Measurements from ENCODE around the gene PHIP.
"Not testable (repeated sequence)": the region's sequence is repeated elsewhere in the genome, so short reads cannot be mapped to it uniquely, and the experiment has no call there.

Gene PHIP

DNA sequence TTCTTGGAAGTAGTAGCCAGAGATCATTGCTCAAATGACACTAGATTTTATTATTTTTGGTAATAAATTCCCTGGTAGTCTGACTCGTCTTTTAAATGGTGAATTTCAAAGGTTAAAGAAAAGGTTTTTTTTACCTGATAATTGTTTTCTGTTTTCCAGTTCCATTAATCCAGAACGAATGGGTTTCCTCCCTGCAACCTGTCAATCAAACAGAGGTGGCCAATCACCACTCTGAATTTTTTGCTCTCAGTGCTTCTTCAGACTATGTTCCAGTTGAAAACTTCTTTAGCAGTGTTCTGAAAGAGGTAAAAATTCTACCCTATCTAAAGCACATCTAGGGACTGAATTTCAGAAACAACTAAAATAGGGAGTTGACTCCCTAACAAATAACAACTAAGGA, 73.8 kb downstream of the PHIP start:
- DNase-seq = no peak

DNA sequence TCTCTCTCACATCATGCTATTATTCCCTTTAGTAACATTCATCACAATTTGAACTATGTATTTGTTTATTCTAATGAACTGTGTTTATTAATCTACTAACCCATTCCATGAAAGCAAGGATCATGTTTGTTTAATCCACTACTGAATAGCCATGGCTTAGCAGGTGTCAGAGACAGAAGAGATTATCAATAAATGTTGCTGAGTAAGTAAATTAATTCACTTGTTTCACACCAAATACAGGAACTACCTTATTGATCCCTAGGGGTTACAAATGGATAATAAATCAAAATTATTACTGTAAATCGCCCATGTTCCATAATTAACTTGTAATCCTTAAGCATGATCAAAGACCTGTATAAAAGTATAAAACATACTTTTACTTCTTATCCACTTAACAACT, 76.6 kb downstream of the PHIP start:
- DNase-seq = no peak

DNA sequence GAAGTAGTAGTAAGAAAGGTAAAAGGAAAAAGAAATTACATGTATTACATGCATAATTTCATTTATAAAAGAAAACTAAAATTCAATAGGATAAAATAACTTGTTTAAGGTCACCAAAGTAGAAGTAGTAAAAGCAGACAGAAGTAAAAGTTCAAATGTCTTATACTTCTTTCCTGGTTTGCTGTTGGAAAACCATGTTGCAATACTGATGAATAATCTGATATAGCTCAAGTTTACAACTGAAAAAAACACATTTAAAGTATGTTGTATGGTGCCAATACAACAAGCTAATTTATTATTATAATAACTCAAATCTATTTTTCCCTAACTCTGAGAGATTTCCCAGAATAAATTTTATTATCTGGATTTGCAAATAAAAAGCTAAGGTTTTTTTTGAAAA, 78.3 kb downstream of the PHIP start:
- DNase-seq = no peak

DNA sequence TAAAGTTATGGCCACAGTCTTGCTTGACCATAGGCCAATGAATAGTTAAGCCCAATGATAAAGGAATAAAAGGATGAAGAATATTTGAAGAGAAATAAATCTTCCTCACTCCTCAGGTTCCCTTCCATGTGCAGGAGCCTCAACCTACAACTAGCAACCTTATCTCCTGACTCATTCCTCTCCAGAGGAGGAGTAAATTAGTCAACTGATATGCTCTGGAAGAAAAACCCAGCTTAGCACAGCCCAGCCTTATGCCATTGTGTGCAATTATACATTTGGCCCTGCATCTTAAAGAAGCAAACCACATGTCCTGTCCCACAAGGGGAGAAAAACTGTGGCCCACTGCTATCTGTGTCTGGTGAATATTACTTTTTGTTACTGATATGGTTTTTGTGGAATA, 82.1 kb downstream of the PHIP start:
- DNase-seq = no peak

DNA sequence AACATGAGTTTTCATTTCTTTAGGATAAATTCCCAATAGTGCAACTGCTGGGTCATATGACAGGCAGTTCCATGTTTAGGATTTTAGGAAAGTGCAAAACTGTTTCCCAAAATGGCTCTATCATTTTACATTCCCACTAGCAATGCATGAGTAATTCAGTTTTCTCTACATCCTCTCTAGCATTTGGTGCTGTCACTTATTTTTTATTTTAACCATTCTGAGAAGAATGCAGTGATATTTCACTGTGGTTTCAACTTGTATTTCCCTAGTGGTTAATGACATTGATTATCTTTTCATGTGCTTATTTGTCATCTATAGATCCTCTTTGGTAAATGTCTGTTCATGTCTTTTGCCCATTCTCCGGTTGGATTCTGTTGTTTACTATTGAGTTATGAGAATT, 82.7 kb downstream of the PHIP start:
- DNase-seq = no peak

DNA sequence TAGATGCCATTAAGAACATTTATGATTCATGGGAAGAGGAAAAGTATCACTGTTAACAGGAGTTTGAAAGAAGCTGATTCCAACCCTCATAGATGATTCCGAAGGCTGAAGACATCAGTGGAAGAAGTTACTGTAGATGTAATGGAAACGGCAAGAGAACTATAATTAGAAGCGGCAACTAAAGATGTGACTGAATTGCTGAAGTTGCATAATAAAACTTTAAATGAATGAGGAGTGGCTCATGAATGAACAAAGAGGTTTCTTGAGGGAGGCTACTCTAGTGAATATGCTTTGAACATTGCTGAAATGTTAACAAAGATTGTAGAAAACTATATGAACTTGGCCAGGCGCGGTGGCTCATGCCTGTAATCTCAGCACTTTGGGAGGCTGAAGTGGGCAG, 84.1 kb downstream of the PHIP start:
- no peak for DNase-seq

DNA sequence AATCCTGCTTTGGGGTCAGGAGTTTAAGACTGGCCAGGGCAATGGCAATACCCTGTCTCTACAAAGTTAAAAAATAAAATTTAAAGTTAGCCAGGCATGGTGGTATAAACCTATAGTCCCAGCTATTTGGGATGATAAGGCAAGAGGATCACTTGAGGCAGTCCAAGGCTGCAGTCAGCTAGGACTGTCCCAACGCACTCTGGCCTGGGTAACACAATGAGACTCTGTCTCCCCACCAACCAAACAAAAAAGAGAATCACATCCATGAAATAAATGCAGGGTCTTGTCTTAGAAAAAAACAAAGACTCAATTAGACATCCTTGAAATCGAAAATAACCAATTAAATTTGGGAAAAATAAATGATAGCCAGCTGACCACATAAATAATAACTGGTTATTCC, 88.9 kb downstream of the PHIP start:
- no peak for DNase-seq

DNA sequence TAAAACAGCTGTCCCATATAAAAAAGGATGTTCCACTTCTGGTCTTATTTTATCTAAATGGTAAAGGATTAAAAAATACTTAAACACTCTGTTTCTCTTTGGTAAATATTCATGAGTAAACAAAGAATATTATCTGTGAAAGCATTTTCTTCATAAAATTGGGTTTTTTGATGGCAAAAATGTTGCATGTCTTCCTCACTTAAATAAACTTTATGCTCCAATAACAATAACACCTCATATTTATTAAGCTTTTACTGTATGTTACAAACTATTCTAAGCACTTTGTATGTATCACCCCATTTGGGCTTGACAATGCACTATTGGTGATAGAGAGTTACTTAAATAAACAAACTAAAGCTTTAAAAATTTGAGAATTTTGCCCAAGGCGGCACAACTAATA, 91.9 kb downstream of the PHIP start:
- no peak for DNase-seq

DNA sequence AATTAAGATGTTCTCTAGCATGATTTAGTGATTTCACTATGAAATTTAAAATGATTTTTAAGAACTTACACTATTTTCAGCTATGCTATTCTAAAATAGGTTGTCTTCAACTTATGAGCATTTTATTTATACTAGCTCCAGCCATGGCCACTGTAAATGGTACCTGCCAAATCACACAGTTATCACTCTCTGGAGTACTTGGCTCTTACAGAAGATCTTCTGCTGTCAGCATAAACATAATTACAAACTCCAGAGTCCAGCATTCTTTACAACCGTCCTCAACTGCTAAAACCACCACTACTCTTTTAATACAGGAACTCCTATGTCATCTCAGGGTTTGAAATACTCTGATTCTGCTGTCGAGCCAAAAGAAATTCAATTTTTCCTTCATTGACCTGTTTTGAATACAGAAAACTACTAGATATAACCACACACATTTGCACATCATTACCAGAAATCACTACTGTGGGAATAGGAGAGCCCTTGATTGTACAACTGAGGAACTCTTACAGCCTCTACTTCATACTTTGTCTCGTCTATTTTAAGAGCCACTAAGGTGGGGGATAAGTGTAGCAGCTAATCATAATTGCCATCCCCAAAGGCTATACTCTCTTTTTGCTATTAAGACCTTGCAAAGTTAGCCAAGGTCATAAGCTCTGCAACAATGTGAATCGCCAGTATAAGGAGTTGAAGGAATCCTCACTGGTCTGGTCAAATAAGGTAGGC, 93.7 kb downstream of the PHIP start:
- DNase-seq = no peak

DNA sequence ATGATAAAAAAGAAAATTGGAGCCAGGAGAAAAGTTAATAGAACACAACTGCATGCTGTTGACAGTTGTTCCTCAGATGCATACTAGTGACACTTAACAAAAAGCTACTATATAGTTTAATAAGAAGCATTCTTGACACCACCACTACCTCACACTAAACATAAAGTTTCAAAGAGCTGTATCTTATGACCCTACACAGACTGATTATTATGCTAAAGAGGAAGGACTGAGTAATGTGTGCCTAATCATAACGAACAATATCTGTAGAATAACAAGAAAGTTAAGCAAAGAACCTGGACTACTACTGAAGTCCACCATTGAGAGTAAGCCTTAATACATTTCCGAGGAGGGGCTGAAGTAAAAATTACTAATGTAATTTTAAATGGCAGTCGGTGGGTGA, 110.9 kb downstream of the PHIP start:
- no peak for DNase-seq

DNA sequence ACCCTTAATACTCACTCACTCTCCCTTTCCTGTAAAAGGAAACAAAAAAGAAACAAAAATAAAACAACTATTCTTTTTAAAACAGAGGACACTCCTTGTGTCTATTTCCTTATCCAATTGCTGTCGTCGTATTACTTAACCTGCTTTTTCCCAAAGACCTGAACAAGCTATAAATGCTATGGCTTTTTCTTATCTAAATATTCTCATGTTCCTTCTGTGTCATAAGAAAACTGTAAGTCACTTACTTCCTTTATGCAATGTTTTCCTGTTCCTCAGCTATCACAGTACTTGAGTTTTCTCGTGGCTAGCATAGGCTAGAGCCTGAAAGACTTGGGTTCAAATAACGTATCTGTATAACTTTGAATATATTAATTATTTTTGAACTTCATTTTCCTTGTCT, 111.5 kb downstream of the PHIP start:
- no peak for DNase-seq

DNA sequence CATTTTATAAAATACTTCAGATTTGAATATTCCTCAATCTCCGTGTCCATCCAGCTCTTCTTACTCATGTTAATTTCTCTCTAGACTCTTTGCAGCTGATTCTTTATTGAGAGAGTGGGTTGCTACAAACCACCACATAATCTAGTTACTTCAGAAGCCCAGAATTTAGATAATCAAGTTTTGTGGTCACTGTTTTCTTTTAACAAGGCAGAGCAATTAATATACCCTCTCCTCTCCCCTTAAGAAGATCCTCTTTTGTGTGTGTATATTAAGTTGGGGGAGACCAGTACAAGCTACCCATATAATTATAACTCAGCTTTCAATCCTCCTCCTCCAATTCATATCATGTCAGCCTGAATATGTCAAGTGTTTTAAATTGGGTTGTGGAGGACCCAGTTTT, 115.6 kb downstream of the PHIP start:
- no peak for DNase-seq

DNA sequence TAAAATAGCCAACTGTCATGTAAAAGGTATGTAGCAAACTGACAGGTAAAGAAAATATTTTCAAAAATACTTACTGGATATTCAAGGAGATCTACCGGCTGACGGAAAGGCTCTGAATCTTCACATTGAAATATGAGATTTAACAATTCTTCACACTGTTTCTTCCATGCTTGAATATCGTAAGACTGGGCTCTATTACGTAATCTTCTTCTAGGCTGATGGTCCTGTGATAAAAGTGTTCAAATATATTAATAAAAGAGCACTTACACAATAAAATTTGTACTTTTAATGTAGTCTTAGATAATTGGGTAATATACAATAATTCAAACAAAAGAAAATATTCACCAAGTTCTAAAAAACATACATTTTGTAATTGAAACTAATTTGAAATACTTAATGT, 123.3 kb downstream of the PHIP start:
- no peak for DNase-seq

DNA sequence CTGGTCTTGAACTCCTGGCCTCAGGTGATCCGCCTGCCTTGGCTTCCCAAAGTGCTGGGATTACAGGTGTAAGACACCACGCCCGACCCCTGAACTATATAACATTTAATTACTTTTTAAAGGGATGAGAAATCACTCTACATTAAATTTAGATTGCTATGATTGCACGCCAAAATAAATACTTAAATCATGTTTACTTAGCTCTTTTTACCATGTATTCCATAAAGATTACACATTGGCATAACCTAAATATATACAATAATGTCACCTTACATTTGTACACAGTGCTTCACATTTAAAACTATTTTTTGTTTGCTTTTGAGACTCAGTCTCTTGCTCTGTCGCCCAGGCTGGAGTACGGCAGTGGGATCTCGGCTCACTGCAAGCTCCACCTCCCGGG, 124.3 kb downstream of the PHIP start:
- DNase-seq = no peak

DNA sequence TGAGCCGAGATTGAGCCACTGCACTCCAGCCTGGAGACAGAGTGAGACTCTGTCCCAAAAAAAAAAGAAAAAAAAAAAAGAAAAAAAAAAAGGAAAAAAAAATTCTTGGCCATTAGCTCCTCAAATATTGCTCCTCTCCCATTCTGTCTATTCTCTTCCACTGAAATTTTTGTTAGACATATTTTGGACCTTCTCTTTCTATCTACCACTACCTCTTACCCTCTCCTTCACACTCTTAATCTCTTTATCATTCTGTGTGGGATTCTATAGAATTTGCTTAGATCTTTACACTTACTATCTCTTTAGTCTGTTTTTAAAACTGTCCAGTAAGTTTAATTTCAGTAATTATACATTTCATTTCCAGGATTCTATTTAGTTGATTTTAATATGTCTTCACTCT, 125.7 kb downstream of the PHIP start:
- no peak for DNase-seq

DNA sequence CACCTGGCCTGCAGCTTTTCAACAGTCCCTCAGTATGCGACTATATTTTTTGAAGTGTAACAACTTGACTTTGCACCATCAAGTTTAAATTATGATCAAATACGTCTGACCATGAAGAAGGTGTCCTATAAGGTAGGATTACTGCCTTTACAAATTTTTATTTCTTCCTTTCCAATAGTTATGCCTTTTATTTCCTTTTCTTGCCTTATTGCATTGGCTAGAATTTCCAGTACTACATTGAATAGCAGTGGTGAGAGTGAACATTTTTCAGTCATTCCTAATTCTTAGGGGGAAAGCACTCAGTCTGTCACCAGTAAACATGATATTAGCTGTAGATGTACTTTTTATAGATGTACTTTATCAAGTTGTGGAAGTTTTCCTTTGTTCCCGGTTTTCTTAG, 129.3 kb downstream of the PHIP start:
- no peak for DNase-seq

DNA sequence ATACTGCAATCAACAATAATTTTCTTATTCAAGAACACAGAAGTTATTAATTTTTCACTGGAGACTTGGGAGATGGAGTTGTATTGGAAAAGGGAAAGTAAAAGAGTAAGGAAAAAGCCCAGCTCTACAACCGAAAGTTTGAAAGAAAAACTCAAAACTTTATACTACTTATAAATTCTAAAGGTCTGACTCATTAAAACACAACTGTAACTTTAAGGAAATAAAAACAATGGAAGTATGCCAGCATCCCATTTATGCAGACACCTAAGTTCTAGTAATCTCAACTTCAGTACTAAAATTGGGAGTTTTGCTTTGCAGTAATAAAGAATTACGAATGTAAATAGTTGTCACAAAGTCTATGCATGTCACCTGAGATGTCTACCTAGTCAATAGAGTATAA, 130.1 kb downstream of the PHIP start:
- no peak for DNase-seq

DNA sequence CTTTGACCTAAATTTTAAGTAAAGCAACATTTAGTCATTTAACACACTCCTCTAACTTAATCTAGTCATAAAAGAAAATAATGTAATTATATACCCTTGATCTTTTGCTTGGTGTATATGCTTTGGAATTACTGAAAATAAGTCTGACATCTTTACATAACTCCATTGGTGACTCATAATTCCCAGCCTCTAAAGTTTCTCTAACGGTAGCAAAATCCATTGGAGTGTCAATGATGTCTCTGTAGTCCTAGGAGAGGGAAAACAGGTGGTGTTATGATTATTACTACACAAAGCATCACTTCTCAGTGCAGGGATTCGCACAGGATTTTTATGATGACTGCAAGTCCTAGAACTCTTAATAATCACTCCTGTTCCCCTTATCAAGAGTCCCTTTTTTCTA, 130.5 kb downstream of the PHIP start:
- DNase-seq = no peak

DNA sequence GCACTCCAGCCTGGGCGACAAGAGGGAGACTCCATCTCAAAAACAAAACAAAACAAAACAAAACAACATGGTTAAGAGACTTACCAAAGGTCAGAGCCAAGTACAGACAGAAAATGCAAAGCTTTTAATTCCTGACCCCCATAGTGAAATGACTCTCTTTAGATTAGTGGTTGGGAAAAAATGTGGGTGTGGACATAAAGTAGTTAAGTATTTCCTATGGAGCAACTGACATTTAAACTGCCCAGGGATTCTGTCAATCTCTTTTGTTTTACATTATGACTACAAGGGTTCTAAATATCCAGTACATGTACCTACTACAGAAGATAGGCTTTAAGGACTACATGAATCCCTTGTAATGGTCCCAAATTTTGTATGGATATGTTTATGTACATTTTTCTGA, 135.6 kb downstream of the PHIP start:
- DNase-seq = no peak

DNA sequence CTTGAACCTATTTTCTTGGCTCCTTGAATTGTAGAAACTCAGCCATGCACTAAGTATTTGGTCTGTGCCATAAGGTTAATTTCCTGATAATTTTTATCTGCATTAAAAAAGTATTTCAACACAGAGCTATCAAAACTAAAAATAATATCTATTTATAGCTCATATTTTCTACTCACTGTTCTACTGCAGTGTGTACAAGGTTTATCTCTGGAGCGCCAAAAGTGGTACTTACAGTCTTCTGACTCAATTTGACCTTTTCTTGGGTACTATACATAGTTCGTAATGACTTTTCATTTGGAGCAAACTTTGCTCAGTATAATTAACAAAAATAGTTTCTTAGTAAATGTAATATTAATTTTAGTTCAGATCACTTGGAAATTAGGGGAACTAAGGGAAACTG, 141.5 kb downstream of the PHIP start:
- no peak for DNase-seq

DNA sequence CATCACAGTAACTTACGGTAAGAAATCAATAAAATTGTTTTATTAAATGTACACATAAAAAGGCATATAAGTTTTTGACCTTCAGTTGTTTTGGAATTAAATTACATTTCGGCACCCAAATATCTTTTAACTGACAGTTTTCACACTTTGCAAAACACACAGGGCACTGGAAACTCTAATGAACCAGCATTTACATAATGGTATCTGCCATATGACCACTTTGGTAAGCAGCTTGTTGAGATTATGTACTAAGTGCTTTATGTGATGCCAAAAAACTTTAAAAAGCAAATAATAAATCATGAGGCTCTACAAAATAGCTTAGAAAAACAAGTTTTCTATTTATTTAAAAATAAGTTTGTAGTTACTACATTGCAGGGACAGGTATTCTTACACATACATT, 142.5 kb downstream of the PHIP start:
- DNase-seq = no peak

DNA sequence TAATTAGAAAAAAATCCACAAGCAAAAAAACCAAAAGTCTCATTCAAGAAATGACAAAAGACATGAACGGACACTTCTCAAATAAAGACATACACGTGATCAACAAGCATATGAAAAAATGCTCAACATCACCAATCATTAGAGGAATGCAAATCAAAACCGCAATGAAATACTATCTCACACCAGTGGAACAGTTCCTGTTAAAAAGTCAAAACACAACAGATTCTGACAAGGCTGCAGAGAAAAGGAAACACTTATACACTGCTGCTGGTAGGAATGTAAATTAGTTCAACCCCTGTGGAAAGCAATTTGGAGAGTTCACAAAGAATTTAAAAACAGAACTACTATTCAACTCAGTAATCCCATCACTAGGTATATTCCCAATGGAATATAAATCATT, 152.7 kb downstream of the PHIP start:
- no peak for DNase-seq

DNA sequence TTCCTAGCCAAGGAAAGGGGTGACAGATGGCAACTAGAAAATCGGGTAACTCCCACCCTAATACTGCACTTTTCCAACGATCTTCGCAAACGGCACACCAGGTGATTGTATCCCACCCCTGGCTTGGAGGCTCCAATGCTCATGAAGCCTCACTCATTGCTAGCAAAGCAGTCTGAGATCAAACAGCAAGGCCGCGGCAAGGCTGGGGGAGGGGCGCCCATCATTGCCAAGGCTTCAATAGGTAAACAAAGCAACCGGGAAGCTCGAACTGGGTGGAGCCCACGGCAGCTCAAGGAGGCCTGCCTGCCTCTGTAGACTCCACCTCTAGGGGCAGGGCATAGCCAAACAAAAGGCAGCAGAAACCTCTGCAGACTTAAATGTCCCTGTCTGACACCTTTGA, 156.9 kb downstream of the PHIP start:
- not testable (repeated sequence) for DNase-seq

DNA sequence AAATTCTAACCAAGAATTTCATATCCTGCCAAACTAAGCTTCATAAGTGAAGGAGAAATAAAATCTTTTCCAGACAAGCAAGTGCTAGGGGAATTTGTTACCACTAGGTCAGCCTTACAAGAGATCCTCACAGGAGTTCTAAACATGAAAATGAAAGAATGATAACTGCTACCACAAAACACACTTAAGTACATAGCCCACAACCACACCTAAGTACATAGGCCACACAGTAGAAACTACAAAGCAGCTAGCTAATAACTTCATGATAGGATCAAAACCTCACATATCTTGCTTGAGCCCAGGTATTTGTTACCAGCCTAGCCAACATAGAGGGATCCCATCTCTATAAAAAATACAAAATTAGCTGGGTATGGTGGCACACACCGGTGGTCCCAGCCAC, 160.3 kb downstream of the PHIP start:
- no peak for DNase-seq

DNA sequence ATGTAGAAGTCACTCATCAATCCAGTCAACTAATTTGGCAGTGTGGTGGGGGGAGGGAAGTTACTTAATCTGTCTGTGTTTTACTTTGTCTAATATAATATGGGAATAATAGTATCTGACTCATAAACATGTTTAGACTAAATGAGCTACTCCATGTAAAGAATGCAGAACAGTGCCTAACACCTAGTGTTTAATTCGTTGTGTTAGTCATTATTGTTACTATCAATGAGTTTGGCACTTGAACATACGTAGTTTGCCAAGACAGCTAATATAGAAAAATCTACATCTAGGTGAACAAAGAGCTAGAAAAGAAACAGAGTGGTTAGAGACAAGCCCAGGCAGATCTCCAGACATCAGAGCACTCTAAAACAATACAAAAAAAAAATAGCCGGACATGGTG, 161.6 kb downstream of the PHIP start:
- DNase-seq = no peak

Measured in activated gamma-delta T cell treated with Interleukin-2 at 50 U/mL for 16 hours (primary cell).